HFF-Myc (cell line): ENCODE data around the gene WWOX.

Experiments used
- DNase-seq: peaks from one replicate; pipeline ENCODE4 v3.0.0-alpha.2; 2011; ENCODE audit warnings: low read depth; ENCODE audit errors: extremely low read depth
- H3K4me3 ChIP-seq: replicated peaks from 2 replicates; pipeline ENCODE4 v1.5.1; 2011; ENCODE audit warnings: low read depth, mild to moderate bottlenecking, control low read depth, low read length
- CTCF ChIP-seq: IDR thresholded peaks from 2 replicates; pipeline ENCODE4 v1.5.1; 2012; ENCODE audit warnings: mild to moderate bottlenecking, low read depth, low read length, control low read depth; ENCODE audit errors: missing control alignments

Gene WWOX

GRCh38 chr16:78538919-78539318 lies 439.5 kb downstream of the WWOX start:
- no peak overlapping the region for H3K4me3 ChIP-seq
- DNase-seq = no peak
- TF ChIP-seq CTCF = no peak

GRCh38 chr16:78542419-78542818 lies 443.0 kb downstream of the WWOX start:
- no peak overlapping the region for H3K4me3 ChIP-seq
- TF ChIP-seq CTCF = no peak
- no peak for DNase-seq

GRCh38 chr16:78543023-78543422 lies 443.6 kb downstream of the WWOX start:
- H3K4me3 ChIP-seq = no peak overlapping the region
- DNase-seq = no peak
- no peak for TF ChIP-seq CTCF

- no peak for DNase-seq
- TF ChIP-seq CTCF = no peak
- H3K4me3 ChIP-seq = no peak overlapping the region
Observed at GRCh38 chr16:78549366-78549765, 449.9 kb downstream of the WWOX start.

- TF ChIP-seq CTCF = no peak
- DNase-seq = no peak
- no peak overlapping the region for H3K4me3 ChIP-seq
Observed at GRCh38 chr16:78551487-78552085, 452.1 kb downstream of the WWOX start.

GRCh38 chr16:78552106-78552675 lies 452.7 kb downstream of the WWOX start:
- DNase-seq = no peak
- TF ChIP-seq CTCF = no peak
- no peak overlapping the region for H3K4me3 ChIP-seq

GRCh38 chr16:78552716-78553115 lies 453.3 kb downstream of the WWOX start:
- DNase-seq = no peak
- no peak overlapping the region for H3K4me3 ChIP-seq
- TF ChIP-seq CTCF = no peak
